ENCODE data around the gene PADI1.

The PADI1 gene

GRCh38 chr1:17274186-17275170 lies 69.5 kb downstream of the PADI1 start:
- peak; percentile 26 for DNase-seq (ENCODE audit: low spot score)

GRCh38 chr1:17276568-17276967 lies 71.6 kb downstream of the PADI1 start:
- DNase-seq (ENCODE audit: low spot score), result no peak

GRCh38 chr1:17277511-17278159 lies 72.7 kb downstream of the PADI1 start:
- DNase-seq (ENCODE audit: low spot score), result no peak

- no peak for DNase-seq (ENCODE audit: low spot score)
Observed at GRCh38 chr1:17278996-17279830, 74.3 kb downstream of the PADI1 start.

- no peak for DNase-seq (ENCODE audit: low spot score)
Observed at GRCh38 chr1:17280436-17280835, 75.5 kb downstream of the PADI1 start.

GRCh38 chr1:17280894-17281293 lies 76.0 kb downstream of the PADI1 start:
- DNase-seq (ENCODE audit: low spot score), result no peak

- no peak for DNase-seq (ENCODE audit: low spot score)
Observed at GRCh38 chr1:17281775-17282181, 76.8 kb downstream of the PADI1 start.

- DNase-seq (ENCODE audit: low spot score), result no peak
Observed at GRCh38 chr1:17282836-17283235, 77.9 kb downstream of the PADI1 start.

GRCh38 chr1:17286646-17287045 lies 81.7 kb downstream of the PADI1 start:
- DNase-seq (ENCODE audit: low spot score), result no peak

- DNase-seq (ENCODE audit: low spot score), result no peak
Observed at GRCh38 chr1:17287130-17287776, 82.3 kb downstream of the PADI1 start.

GRCh38 chr1:17289721-17290120 lies 84.8 kb downstream of the PADI1 start:
- no peak for DNase-seq (ENCODE audit: low spot score)

GRCh38 chr1:17290553-17290952 lies 85.6 kb downstream of the PADI1 start:
- DNase-seq (ENCODE audit: low spot score), result no peak

- DNase-seq (ENCODE audit: low spot score), result no peak
Observed at GRCh38 chr1:17292299-17293160, 87.6 kb downstream of the PADI1 start.

- DNase-seq (ENCODE audit: low spot score), result no peak
Observed at GRCh38 chr1:17293681-17294425, 88.9 kb downstream of the PADI1 start.

- DNase-seq (ENCODE audit: low spot score), result no peak
Observed at GRCh38 chr1:17295292-17295691, 90.4 kb downstream of the PADI1 start.

All from kidney capillary endothelial cell (primary cell).